Neural crest cell (in vitro differentiated cells): ENCODE measurements around the gene AFAP1. TPM values are rescaled to one million over a fixed set of nuclear protein-coding genes. Genes with fewer than 3 reads are reported as not detected.

ENCODE experiments used
- DNase-seq: peaks from one replicate; pipeline ENCODE4 v3.0.0; 2021; ENCODE audit warnings: low read depth, mixed read lengths, low spot score
- H3K27ac Mint-ChIP-seq: one replicate; pipeline ENCODE4 v1.8.0; 2021; ENCODE audit warnings: mild to moderate bottlenecking, mixed read lengths; ENCODE audit not compliant: unreplicated experiment
- H3K27me3 Mint-ChIP-seq: 2 replicates; pipeline ENCODE4 v1.8.0; 2021; ENCODE audit warnings: low read depth, mild to moderate bottlenecking, mixed read lengths
- H3K36me3 Mint-ChIP-seq: 2 replicates; pipeline ENCODE4 v1.8.0; 2021; ENCODE audit warnings: low read depth, mild to moderate bottlenecking, mixed read lengths
- H3K4me1 Mint-ChIP-seq: 2 replicates; pipeline ENCODE4 v1.8.0; 2021; ENCODE audit warnings: mixed read lengths
- H3K4me3 Mint-ChIP-seq: one replicate; pipeline ENCODE4 v1.8.0; 2021; ENCODE audit warnings: mild to moderate bottlenecking, mixed read lengths
- H3K9me3 Mint-ChIP-seq: 2 replicates; pipeline ENCODE4 v1.8.0; 2021; ENCODE audit warnings: mixed read lengths
- total RNA-seq: library from RNA; stranded (reverse); gene quantifications from 2 replicates; pipeline ENCODE4 v1.2.1, GENCODE V29; 2021
- TF ChIP-seq, protein P1 (sequence below): fragments of 200-600 bp; sonication (generic); conservative IDR thresholded peaks from 2 replicates; pipeline ENCODE4 v1.5.0; 2021; ENCODE audit warnings: antibody characterized with exemption, mild to moderate bottlenecking

The AFAP1 gene
- total RNA-seq, 1 donor from 2014 or later, result 28.1 TPM

DNA sequence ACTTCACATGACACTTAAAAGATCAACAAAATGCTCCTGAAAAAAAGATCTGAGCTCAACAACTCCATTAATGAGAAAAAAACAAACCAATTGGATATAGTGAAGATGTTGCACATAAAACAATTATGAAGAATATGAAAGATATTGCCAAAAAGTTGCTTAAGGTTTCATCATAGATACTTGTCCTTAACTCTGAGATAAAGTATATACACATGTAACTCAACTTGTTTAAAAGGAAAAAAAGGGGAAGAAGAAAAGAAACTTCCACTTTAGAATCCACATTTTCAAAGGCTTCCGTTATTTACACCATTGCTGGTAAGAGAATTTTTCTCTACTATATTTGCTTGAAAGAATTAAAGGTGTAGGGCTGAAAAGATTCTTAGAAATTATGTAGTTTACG, 2.7 kb downstream of the AFAP1 start:
- peaks cover 7% of the 10 kb centered on the region for H3K27me3 Mint-ChIP-seq
- TF ChIP-seq, protein P1, sequence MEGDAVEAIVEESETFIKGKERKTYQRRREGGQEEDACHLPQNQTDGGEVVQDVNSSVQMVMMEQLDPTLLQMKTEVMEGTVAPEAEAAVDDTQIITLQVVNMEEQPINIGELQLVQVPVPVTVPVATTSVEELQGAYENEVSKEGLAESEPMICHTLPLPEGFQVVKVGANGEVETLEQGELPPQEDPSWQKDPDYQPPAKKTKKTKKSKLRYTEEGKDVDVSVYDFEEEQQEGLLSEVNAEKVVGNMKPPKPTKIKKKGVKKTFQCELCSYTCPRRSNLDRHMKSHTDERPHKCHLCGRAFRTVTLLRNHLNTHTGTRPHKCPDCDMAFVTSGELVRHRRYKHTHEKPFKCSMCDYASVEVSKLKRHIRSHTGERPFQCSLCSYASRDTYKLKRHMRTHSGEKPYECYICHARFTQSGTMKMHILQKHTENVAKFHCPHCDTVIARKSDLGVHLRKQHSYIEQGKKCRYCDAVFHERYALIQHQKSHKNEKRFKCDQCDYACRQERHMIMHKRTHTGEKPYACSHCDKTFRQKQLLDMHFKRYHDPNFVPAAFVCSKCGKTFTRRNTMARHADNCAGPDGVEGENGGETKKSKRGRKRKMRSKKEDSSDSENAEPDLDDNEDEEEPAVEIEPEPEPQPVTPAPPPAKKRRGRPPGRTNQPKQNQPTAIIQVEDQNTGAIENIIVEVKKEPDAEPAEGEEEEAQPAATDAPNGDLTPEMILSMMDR, result no peak
- peaks cover 34% of the 10 kb centered on the region for H3K4me1 Mint-ChIP-seq
- H3K36me3 Mint-ChIP-seq, result no peaks in the 10 kb centered on the region
- no peak overlapping the region for H3K27ac Mint-ChIP-seq
- no peaks in the 10 kb centered on the region for H3K9me3 Mint-ChIP-seq
- no peak for DNase-seq
- peak overlapping the region; percentile 85 for H3K4me3 Mint-ChIP-seq

DNA sequence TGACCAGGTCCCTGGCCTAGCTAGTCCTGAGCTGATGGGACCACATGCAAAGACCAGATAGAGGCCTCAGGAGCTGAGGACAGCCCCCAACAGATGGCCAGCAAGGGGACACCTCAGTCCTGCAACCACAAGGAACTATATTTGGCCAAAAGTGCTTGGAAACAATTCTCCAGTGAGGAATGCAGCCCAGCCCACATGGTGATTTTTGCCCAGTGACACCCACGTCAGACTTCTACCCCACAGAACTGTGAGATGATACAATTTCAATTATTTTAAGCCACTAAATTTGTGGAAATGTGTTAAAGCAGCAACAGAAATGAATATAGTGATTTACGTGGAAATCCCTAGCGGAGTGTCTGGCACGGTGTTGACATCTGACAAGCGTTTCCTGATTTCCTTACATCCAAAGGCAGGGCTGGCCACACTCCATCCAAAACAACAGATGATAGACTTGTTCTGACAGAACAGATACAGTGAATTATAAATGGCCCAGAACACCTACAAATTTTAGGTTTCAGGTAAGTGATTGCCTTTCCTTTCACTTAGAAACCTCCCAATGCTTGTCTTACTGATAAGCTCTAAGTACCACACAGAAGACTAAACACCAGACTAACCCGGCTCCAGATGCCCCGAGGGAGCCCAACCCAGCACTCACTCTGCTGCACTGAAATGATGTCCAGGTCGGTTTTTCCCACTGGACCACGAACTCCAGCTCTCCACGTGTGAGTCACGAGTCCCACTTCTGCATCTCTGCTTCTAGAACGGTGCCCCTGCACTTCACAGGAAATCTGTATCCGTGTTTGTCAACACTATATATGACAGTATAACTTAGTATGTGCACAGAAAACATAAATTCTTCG, 5.8 kb downstream of the AFAP1 start:
- no peaks in the 10 kb centered on the region for H3K36me3 Mint-ChIP-seq
- peaks cover 48% of the 10 kb centered on the region for H3K4me1 Mint-ChIP-seq
- DNase-seq, result no peak
- H3K27me3 Mint-ChIP-seq, result peaks cover 7% of the 10 kb centered on the region
- no peaks in the 10 kb centered on the region for H3K9me3 Mint-ChIP-seq
- no peak overlapping the region for H3K4me3 Mint-ChIP-seq
- no peak overlapping the region for H3K27ac Mint-ChIP-seq
- TF ChIP-seq, protein P1, result no peak

DNA sequence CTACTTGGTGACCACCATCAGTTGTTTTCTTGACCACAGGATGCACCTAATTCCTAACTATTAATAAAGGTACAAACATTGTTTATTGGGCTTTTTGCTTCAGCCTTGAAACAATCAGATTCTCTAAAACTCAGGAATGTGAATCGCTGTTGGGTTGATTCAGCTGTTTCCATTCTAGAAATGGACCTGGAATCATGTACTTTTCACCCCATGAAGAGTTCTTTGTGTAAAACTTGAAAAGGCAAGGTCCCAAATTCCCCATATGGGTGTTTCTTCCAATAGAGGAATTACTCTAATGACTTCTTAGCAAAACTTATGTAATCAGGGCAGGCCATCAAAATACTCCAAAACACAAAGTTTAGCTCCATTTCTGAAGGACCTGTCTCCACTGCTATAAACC, 7.4 kb downstream of the AFAP1 start:
- no peak for DNase-seq
- Mint-ChIP-seq H3K4me1 (peaks cover 40% of the 10 kb centered on the region), H3K9me3 (no peaks in the 10 kb centered on the region), H3K4me3 (no peak overlapping the region), H3K27me3 (peaks cover 3% of the 10 kb centered on the region), H3K36me3 (no peaks in the 10 kb centered on the region), H3K27ac (no peak overlapping the region)
- TF ChIP-seq, protein P1, result no peak

DNA sequence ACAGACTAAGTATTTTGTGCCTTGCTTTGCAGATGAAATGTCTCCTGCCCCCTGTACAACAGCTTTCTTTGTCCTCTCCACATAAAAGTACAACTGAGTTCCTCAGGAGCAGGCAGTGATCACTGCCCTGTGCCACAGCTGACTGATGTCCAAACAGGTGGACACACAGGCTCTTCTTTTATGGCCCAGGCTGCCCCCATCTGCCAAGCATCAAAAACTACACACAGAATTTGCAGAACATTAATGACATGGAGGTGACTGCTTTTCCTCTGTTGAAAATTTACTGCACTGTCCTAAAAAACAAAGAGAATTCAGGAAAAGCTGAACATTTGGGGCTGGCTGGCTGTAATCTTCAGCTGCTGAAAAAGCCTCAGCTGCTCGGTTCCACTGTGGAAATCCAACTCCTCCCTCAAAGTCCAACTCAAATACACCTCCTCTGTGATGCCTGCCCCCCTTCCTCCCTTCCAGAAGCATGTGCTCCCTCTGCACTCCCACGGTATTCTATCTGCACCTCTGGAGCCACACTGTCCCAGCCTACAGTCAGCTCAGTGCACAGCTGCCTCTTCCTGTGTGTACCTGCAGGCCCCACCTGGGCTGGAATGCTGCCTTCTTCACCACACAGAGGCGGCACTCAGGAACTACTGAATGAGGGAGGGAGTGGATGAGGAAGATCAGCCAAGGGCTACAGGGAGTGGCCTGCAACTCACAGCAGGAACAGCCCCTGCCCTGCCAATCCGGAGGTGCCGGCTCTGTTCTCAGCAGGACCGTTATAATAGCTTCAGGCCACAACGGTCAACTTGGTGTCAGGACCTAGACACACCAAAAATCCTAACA, 10.3 kb downstream of the AFAP1 start:
- H3K27ac Mint-ChIP-seq, result peak overlapping the region; percentile 51
- DNase-seq, result no peak
- H3K36me3 Mint-ChIP-seq, result no peaks in the 10 kb centered on the region
- TF ChIP-seq, protein P1, result peak; percentile 42
- H3K4me3 Mint-ChIP-seq, result no peak overlapping the region
- no peaks in the 10 kb centered on the region for H3K27me3 Mint-ChIP-seq
- H3K4me1 Mint-ChIP-seq, result peaks cover 37% of the 10 kb centered on the region
- peaks cover 6% of the 10 kb centered on the region for H3K9me3 Mint-ChIP-seq

DNA sequence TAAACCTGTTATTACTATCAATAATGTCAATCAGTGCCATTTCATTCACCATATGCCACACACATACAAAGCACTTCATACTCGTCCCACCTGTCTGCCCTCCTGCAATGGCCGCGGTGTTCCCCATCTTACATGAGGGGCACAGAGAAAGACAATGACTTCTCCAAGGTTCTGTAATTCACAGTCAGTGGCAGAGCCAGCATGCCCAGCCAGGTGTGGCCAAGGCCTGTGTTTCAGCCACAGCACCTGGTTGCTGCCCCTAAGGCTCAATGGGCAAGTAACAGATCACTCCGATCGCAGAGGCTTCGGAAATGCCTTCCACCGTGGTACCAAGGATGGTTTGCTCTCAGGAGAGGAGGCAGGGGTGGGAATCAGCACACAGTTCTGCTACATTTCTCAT, 10.9 kb downstream of the AFAP1 start:
- Mint-ChIP-seq H3K36me3 (no peaks in the 10 kb centered on the region), H3K27me3 (no peaks in the 10 kb centered on the region), H3K27ac (no peak overlapping the region), H3K4me1 (peaks cover 40% of the 10 kb centered on the region), H3K4me3 (no peak overlapping the region), H3K9me3 (peaks cover 6% of the 10 kb centered on the region)
- TF ChIP-seq, protein P1, result no peak
- DNase-seq, result no peak
